ENCODE results near the gene GVQW3. TPM values are rescaled to one million over a fixed set of nuclear protein-coding genes. Genes with fewer than 3 reads are reported as not detected.

The GVQW3 gene
- polyA plus RNA-seq, 4 donors, result 0.82 to 5.4 TPM; not detected in 2

GRCh38 chr11:76456571-76456970, 75.4 kb downstream of the GVQW3 start:
- no peaks in the 10 kb centered on the region for H3K27me3 ChIP-seq (ENCODE audit: control insufficient read depth in 3 of 3, insufficient read depth in 3 of 3, low read length in 3 of 3)
- FAIRE-seq (no peak), DNase-seq (no peak)
- WGBS, 3 donors, result 78 to 95% (median 89%) methylated on average over 2 of the region's 2 CpGs
- peaks cover 0 to 4% (median 0%) of the 10 kb centered on the region in 3 donors for H3K36me3 ChIP-seq (ENCODE audit: control insufficient read depth in 3 of 3, insufficient read depth in 2 of 3, low read depth in 1 of 3, low read length in 3 of 3)
- H3K27ac ChIP-seq (ENCODE audit: low read depth in 1 of 3, low read length in 2 of 3), result no peak overlapping the region
- H3K9me3 ChIP-seq (ENCODE audit: control insufficient read depth in 2 of 2, insufficient read depth in 1 of 2, low read depth in 1 of 2, low read length in 1 of 2), result no peaks in the 10 kb centered on the region
- no peaks in the 10 kb centered on the region for H3K4me1 ChIP-seq (ENCODE audit: control insufficient read depth in 3 of 3, insufficient read depth in 2 of 3, low read depth in 1 of 3, low read length in 2 of 3)
- no peak overlapping the region for H3K4me3 ChIP-seq (ENCODE audit: low read depth in 1 of 3, low read length in 3 of 3)

Other genes starting within 250 kb of the GVQW3 start
- 1 to 10 TPM; 2.1 to 7.3 (median 3.9) TPM for gene WNT11, start 174.8 kb upstream of the GVQW3 start, polyA plus RNA-seq
- gene THAP12, start 191 bp upstream of the GVQW3 start, polyA plus RNA-seq, result 10 to 100 TPM; 24.3 to 45.2 (median 28.9) TPM
- gene EMSY, start 63.7 kb downstream of the GVQW3 start, polyA plus RNA-seq, result 10 to 100 TPM in 1 of 4 donors, 1 to 10 TPM in 3; 3.8 to 16.4 (median 6.1) TPM

All from small intestine (tissue), 7 donors.